Natural killer cell treated with Interleukin-12 subunit alpha and Interleukin-12 subunit beta and Interleukin-15 and Interleukin-18, amount 100 ng/mL, for 72 hours (primary cell): ENCODE measurements around the gene METTL2B. TPM values are rescaled to one million over a fixed set of nuclear protein-coding genes. Genes with fewer than 3 reads are reported as not detected.
"Not testable (repeated sequence)": the region's sequence is repeated elsewhere in the genome, so short reads cannot be mapped to it uniquely, and the experiment has no call there.

Experiments used
- ATAC-seq, 2 donors: fragments of 150-1000 bp; cut with Tn5 transposase in 1 of 2; sonication (Bioruptor Pico), chemical (Tn5 transposase) in 1 of 2; 2 replicates each; pipeline ENCODE4 v1.10.0; 2021
- DNase-seq: peaks from one replicate; pipeline ENCODE4 v3.0.0; 2022; ENCODE audit warnings: low spot score
- H3K27ac Mint-ChIP-seq, 2 donors: 1 replicate in 1 of 2; 2 replicates in 1 of 2; pipeline ENCODE4 v1.8.0; 2022; ENCODE audit warnings: mixed read lengths in 2 of 2, mild to moderate bottlenecking in 1 of 2, moderate library complexity in 1 of 2
- H3K27me3 Mint-ChIP-seq, 2 donors: 1 replicate in 1 of 2; 2 replicates in 1 of 2; pipeline ENCODE4 v1.8.0; 2022; ENCODE audit warnings: mixed read lengths in 2 of 2
- H3K36me3 Mint-ChIP-seq: one replicate; pipeline ENCODE4 v1.8.0; 2022; ENCODE audit warnings: mixed read lengths
- H3K4me1 Mint-ChIP-seq, 2 donors: 1 replicate in 1 of 2; 2 replicates in 1 of 2; pipeline ENCODE4 v1.8.0; 2022; ENCODE audit warnings: low read depth in 2 of 2, mixed read lengths in 2 of 2, mild to moderate bottlenecking in 1 of 2
- H3K4me3 Mint-ChIP-seq: one replicate; pipeline ENCODE4 v1.8.0; 2022; ENCODE audit warnings: mixed read lengths
- H3K9me3 Mint-ChIP-seq: 2 replicates; pipeline ENCODE4 v1.8.0; 2022; ENCODE audit warnings: mixed read lengths
- total RNA-seq, 2 donors: library from RNA; stranded (reverse); gene quantifications; one replicate each; pipeline ENCODE4 v1.2.3, GENCODE V29; 2022

METTL2B gene
- total RNA-seq, 2 donors from 2014 or later, result 35.7 to 48.2 TPM

DNA sequence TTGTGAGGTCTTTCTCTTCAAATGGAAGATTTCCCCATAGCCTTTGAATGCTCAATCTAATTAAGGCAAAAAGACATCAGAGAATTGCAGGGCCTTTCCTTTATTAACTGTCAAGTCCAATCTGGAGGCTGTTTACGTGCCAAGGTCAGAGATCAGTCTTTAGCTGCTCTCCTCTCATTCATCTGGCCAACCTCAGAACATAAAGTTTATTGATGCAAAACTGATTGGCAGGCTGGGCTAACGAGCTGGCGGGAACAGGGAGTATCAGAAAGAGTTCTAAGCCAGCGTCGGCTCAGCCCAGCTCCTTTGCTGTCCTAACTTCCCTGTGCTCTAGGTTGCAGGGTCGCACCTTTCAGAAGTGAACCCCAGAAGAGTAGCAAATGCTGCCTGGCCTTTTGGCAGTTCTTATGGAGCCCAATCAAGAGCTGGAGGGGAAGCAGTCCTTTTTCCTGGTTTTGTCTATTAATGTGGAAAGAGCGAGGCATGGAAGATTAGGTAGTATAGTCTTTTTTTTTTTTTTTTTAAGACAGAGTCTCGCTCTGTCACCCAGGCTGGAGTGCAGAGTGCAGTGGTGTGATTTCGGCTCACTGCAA lies 47.5 kb downstream of the METTL2B start:
- not testable (repeated sequence) for H3K4me1 Mint-ChIP-seq, H3K27ac Mint-ChIP-seq, H3K27me3 Mint-ChIP-seq, ATAC-seq, H3K9me3 Mint-ChIP-seq, H3K36me3 Mint-ChIP-seq, DNase-seq, H3K4me3 Mint-ChIP-seq

DNA sequence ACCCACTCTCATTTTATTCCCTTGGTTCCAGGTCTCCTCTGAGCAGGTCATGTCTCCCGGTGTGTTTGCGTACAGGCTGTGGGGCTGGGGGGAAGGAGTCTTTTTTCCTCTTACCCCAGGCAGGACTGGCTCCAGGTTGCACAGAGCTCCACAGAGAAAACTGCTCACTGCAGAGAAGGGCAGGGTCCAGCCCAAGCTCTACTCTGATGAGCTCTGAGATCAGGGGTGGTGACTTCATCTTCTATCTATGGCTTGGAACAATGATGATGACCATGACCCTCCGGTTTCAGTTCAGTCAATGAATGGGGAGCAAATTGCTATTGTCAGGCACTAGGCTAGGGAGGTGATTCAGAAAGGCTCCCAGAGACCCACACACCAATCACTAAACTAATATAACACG lies 49.0 kb downstream of the METTL2B start:
- not testable (repeated sequence) for ATAC-seq, H3K4me3 Mint-ChIP-seq, H3K36me3 Mint-ChIP-seq, DNase-seq, H3K27me3 Mint-ChIP-seq, H3K9me3 Mint-ChIP-seq
- H3K27ac Mint-ChIP-seq, result peak overlapping the region in 1 of 2 donors; percentile 62
- peaks cover 11 to 14% of the 10 kb centered on the region in 2 donors for H3K4me1 Mint-ChIP-seq

DNA sequence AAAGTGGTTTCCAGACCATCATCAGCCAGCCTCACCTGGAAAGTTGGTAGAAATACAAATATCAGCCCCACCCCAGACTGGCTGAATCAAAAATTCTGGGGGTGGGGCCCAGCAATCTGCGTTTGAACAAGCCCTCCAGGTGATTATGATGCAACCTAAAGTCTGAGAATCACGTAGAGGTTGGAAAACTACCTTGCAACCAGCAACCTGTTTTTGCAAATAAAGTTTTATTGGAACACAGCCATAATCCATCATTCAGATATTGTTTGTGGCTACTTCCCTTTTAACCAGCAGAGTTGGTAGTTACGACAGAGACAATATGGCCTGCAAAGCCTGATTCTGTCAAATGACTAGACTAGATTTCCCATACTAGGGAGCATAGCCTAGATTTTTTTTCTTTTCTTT lies 49.5 kb downstream of the METTL2B start:
- H3K4me1 Mint-ChIP-seq, result peaks cover 11 to 14% of the 10 kb centered on the region in 2 donors
- not testable (repeated sequence) for H3K9me3 Mint-ChIP-seq, DNase-seq, H3K4me3 Mint-ChIP-seq, H3K27ac Mint-ChIP-seq, ATAC-seq, H3K27me3 Mint-ChIP-seq, H3K36me3 Mint-ChIP-seq

DNA sequence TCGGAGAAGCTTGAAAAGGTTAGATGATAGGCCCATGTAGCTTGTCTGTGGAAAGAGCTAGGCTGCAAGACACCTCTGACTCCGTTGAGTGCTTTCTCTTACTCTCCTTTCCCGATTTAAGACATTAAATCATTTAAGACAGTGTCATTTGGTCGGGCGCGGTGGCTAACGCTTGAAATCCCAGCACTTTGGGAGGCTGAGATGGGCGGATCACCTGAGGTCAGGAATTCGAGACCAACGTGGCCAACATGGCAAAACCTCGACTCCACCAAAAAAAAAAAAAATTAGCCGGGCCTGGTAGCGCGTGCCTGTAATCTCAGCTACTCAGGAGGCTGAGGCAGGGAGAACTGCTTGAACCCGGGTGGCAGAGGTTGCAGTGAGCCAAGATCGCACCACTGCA lies 52.6 kb downstream of the METTL2B start:
- not testable (repeated sequence) for H3K27ac Mint-ChIP-seq, H3K4me3 Mint-ChIP-seq, H3K27me3 Mint-ChIP-seq, H3K36me3 Mint-ChIP-seq, H3K9me3 Mint-ChIP-seq, DNase-seq, ATAC-seq
- peaks cover 17 to 25% of the 10 kb centered on the region in 2 donors for H3K4me1 Mint-ChIP-seq

DNA sequence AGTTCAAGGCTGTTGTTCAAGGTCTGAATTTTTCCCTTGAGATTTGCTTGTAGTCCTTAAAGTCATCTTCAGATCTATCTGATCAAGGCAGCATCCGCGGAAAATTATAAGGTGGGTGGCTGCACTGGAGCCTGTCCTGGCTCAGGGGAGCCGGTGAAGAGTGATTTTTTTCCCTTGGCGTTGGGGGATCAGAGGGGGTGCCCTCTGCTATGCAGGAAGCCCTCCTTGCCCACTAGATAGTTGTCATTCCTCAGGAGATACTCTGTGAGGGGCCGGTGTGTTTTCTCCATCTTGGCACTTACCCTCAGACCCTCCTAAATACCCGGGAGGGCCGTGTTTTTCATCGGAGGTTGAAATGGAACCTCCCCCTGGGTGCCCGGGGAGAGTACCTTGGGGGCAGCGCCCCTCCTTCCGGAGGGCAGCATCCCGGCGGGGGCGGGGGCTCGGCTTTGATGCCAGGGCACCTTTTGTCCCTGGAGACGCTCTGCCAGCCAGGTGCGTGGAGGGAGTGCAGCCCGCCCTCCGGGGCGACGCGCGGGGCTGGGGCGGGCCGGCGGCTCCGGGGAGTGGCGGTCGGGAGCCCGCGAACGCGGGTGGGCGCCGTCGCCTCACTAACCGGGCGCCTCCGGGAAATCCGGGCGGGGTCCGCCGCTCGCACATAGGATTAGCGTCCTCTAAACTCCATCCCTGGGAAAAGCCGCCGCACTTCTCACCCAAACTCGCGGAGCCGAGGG lies 53.7 kb downstream of the METTL2B start:
- not testable (repeated sequence) for H3K36me3 Mint-ChIP-seq
- H3K4me3 Mint-ChIP-seq, result peak overlapping the region; percentile 87

DNA sequence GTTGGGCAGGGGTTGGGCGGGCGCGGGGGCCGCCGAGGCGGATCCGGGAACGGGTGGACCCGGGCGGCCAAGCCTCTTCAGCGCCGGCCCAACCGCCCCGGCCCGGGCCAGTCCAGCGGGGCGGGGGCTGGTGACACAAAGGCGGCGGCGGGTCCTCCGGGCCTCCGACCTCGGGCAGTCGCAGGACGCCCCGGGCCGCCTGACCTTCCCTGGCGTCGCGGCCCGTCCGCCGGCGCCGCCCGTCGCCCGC lies 54.2 kb downstream of the METTL2B start:
- Mint-ChIP-seq H3K9me3 (no peaks in the 10 kb centered on the region), H3K27me3 (no peaks in the 10 kb centered on the region), H3K27ac (no peak overlapping the region), H3K36me3 (peaks cover 4% of the 10 kb centered on the region), H3K4me1 (peaks cover 23 to 25% of the 10 kb centered on the region in 2 donors), H3K4me3 (no peak overlapping the region)
- DNase-seq, result no peak
- no peak for ATAC-seq

More for the DNA sequence above, 53.7 kb downstream of the METTL2B start:
- not testable (repeated sequence) for H3K27me3 Mint-ChIP-seq, H3K9me3 Mint-ChIP-seq
- peak overlapping the region; percentile 74 to 81 for H3K27ac Mint-ChIP-seq
- H3K4me1 Mint-ChIP-seq, result peaks cover 23 to 25% of the 10 kb centered on the region in 2 donors
- peak; percentile 68 for DNase-seq
- ATAC-seq, result peak; percentile 5 to 17

DNA sequence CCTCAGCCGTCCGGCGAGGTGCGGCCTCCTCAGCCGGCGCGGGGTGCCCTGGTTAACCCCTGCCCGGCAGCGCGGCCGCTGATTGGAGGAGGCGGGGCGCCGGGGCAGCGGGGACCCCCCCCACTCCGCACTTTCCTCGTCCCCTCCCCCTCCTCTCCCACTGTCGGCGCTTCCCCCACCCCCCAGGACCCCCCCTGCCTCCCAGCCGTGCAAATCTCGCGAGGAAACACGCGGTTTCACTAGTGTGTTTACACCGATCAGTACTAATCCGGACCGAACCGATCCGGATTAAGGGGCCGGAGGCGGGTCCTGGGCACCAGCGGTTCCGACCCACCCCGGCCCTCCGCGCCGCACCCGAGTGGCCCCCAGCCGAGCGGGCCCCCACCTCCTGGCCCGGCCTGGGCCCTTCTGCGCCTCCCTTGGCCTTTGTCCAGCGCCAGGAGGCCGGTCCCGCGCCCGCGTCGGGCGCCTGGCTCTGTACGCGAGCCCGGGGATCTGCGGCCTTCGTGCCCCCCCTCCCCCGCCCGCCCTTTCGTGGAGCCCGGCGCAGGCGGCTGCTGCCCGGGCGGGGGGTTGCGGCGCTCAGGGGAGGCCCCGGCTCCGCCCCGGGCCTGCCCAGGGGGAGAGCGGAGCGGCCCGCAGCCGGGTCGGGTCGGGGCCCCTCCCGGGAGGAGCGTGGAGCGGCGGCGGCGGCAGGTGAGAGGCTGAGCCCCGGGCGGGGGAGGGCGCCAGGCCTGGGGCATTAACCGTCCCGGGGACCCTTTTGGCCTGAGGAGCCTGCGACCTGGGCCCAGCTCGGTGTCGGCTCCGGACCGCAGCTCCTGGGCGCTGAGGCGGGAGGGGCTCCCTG lies 54.8 kb downstream of the METTL2B start:
- H3K9me3 Mint-ChIP-seq, H3K27me3 Mint-ChIP-seq, H3K4me3 Mint-ChIP-seq, H3K36me3 Mint-ChIP-seq: not testable (repeated sequence)
- Mint-ChIP-seq H3K4me1 (peaks cover 23 to 25% of the 10 kb centered on the region in 2 donors), H3K27ac (peak overlapping the region in 1 of 2 donors; percentile 82)
- DNase-seq (peak; percentile 90), ATAC-seq (peak; percentile 92 to 93)

DNA sequence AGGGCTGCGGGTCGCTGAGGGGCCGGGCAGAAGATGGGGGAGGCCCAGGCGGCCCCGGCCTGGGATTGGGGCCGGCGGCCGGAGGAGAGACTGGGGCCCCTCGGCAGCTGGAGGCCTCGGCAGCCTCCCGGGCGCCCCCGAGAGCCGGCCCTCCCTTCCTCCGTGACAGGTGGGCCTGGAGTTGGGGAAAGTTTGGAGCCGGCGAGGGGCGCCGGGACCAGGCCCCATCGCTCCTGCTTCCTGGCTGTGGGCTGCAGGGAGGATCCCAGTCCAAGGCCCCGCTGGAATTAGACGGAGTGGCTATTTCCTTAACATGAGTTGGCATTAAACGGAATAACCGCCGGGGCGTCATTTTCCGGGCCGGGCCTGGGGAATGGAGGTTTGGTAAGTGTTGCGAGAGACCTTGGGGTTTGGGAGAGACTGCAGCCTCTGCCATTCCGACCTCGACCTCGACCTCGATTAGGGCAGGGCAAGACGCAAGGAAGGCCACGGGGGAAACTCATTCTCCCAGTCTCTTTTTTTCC lies 55.5 kb downstream of the METTL2B start:
- Mint-ChIP-seq H3K4me3 (peak overlapping the region; percentile 92), H3K27ac (peak overlapping the region; percentile 82 to 91), H3K4me1 (peaks cover 23 to 25% of the 10 kb centered on the region in 2 donors)
- not testable (repeated sequence) for H3K27me3 Mint-ChIP-seq, H3K36me3 Mint-ChIP-seq, H3K9me3 Mint-ChIP-seq
- DNase-seq (peak; percentile 59), ATAC-seq (peak in 1 of 2 donors; percentile 22)

DNA sequence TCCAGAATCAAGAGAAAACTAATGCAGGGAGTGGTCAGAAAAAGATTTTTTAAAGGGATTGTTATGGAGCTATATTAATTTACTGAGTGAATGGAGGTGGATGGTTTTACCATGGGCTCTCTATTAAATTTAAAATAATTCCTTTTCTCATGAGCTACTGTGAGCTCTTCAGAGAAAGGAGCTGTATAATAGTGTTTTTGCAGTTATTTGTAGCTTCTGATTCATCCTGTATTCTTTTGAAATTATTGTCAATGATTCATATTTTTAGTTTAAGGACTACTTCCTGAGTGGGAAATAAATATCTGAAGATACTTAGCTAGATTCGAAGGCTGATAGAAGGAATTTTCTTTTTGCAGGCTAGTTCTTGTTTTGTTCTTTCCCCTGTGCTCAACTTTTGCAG lies 56.4 kb downstream of the METTL2B start:
- H3K27ac Mint-ChIP-seq, result peak overlapping the region; percentile 82 to 91

DNA sequence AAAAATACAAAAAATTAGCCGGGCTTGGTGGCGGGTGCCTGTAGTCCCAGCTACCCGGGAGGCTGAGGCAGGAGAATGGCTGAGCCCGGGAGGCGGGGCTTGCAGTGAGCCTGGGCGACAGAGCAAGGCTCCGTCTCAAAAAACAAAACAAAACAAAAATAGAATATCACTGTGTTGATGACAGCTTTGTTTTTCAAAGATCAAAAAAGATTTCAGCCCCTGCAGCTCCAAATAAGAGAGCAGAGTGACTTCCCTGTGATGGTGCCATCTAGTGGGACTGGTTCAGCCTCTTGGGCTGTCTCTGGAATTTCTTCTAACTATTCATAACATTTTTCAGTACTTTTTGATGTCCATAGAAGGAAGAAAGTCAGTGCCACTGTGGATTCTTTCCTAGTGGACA lies 60.9 kb downstream of the METTL2B start:
- H3K4me1 Mint-ChIP-seq, result peaks cover 22 to 24% of the 10 kb centered on the region in 2 donors
- H3K4me3 Mint-ChIP-seq, H3K27ac Mint-ChIP-seq: not testable (repeated sequence)

More for the DNA sequence above, 56.4 kb downstream of the METTL2B start:
- not testable (repeated sequence) for DNase-seq, ATAC-seq, H3K36me3 Mint-ChIP-seq, H3K9me3 Mint-ChIP-seq, H3K27me3 Mint-ChIP-seq
- Mint-ChIP-seq H3K4me1 (peaks cover 25% of the 10 kb centered on the region in 2 donors), H3K4me3 (peak overlapping the region; percentile 92)

DNA sequence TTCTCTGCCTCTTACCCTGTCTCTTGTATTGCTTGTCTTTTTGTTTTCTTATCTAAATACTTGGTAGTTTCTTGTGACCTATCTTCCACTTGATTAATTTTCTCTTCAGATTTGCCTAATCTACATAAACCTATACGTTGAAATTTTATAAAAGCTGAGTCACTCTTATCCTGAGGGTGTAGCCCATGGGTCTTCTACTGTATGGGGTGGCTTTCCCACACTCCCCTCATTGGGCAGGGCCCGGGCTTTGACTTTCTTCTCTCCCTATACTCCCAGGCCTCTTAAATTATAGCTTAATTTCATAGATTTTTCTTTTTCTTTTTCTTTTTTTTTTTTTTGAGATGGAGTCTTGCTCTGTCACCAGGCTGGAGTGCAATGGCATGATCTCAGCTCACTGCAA lies 66.0 kb downstream of the METTL2B start:
- not testable (repeated sequence) for DNase-seq, H3K36me3 Mint-ChIP-seq, H3K27me3 Mint-ChIP-seq, H3K9me3 Mint-ChIP-seq, H3K4me3 Mint-ChIP-seq, ATAC-seq, H3K4me1 Mint-ChIP-seq
- H3K27ac Mint-ChIP-seq, result peak overlapping the region in 1 of 2 donors; percentile 72

More for the DNA sequence above, 60.9 kb downstream of the METTL2B start:
- DNase-seq, H3K36me3 Mint-ChIP-seq, H3K9me3 Mint-ChIP-seq, H3K27me3 Mint-ChIP-seq: not testable (repeated sequence)
- peak in 1 of 2 donors; percentile 38 for ATAC-seq

DNA sequence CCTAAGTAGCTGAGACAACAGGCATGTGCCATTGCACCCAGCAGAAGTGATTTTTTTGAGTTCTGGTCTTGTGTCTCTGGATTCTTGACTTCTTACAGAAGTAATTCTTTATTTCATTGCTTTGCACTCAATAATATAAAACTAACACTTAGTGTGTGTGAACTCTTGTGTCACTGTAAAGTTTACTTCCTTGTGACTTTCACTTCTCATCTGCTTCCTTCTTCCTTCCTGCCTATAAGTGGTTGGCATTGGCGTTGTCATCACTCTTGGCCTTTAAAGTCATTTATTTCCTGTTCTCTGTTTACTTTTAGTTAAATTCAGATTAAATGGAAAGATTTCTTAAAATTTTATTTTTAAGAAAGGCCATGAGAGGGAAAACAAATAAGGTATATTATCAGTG lies 66.8 kb downstream of the METTL2B start:
- peak overlapping the region in 1 of 2 donors; percentile 37 for H3K27ac Mint-ChIP-seq
- not testable (repeated sequence) for H3K27me3 Mint-ChIP-seq, H3K36me3 Mint-ChIP-seq, H3K4me3 Mint-ChIP-seq, H3K4me1 Mint-ChIP-seq, H3K9me3 Mint-ChIP-seq, DNase-seq
- ATAC-seq, result peak; percentile 65 to 73

DNA sequence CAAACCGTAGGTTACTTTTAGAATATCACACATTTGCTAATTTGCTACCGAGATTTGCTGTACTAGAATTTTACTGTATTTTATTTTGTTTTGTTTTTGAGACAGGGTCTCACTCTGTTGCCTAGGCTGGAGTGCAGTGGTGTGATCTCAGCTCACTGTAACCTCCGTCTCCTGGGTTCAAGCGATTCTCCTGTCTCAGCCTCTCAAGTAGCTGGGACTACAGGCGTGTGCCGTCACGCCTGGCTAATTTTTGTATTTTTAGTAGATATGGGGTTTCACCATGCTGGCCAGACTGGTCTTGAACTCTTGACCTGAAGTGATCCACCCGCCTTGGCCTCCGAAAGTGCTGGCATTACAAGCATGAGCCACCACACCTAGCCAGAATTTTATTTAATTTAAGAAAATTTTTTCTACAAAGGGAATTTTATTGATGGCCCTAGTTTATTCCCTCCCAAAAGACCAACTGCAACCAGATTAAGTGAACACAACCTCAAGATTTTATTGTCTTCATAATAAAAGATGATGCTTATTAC lies 69.8 kb downstream of the METTL2B start:
- not testable (repeated sequence) for H3K27me3 Mint-ChIP-seq, ATAC-seq, H3K27ac Mint-ChIP-seq, H3K4me3 Mint-ChIP-seq, H3K4me1 Mint-ChIP-seq, DNase-seq, H3K36me3 Mint-ChIP-seq, H3K9me3 Mint-ChIP-seq
